ENCODE measurements around the gene U2AF1L4.

The U2AF1L4 gene

DNA sequence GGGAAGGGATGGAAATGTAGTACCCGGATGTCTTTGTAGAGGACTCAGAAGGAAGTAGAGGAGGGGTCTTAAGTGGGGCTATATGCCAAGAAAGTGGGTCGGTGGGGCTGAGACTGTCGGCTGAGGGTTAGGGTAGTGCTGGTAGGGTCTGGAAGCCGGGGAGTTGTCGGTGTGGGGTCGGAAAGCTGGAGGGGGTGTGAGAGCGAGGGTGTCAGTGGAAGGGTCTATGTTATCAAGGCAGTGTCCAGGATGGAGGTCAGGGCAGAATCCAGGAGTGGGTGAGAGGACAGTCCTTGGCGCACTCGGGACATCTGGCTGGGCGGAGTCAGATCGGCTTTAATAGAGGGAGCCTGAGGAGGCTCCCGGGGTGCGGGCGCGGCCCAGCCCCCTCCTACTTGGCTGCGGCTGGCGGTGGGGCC is 9.9 kb upstream of the U2AF1L4 start:
- Histone ChIP-seq H4K20me1 (ENCODE audit: insufficient read depth, low read length) (peaks cover 3% of the 10 kb centered on the region), H3K9ac (ENCODE audit: low read length) (no peak overlapping the region), H2AFZ (ENCODE audit: low read depth, low read length) (no peak overlapping the region), H3K27ac (ENCODE audit: low read length) (no peak overlapping the region), H3K4me2 (ENCODE audit: low read length) (no peak overlapping the region), H3K4me1 (ENCODE audit: low read length) (peaks cover 13% of the 10 kb centered on the region), H3K79me2 (ENCODE audit: low read length) (peaks cover 18% of the 10 kb centered on the region), H3K4me3 (ENCODE audit: low read length) (no peak overlapping the region), H3K9me3 (ENCODE audit: insufficient read depth, low read length) (no peaks in the 10 kb centered on the region), H3K27me3 (ENCODE audit: low read depth, low read length) (no peaks in the 10 kb centered on the region), H3K36me3 (replicated peaks; ENCODE audit: low read depth, low read length) (peaks cover 5% of the 10 kb centered on the region)
- no peak for TF ChIP-seq EZH2phosphoT487 (IDR thresholded peaks at IDR 0.05; ENCODE audit: low read depth)
- TF ChIP-seq, protein P1, sequence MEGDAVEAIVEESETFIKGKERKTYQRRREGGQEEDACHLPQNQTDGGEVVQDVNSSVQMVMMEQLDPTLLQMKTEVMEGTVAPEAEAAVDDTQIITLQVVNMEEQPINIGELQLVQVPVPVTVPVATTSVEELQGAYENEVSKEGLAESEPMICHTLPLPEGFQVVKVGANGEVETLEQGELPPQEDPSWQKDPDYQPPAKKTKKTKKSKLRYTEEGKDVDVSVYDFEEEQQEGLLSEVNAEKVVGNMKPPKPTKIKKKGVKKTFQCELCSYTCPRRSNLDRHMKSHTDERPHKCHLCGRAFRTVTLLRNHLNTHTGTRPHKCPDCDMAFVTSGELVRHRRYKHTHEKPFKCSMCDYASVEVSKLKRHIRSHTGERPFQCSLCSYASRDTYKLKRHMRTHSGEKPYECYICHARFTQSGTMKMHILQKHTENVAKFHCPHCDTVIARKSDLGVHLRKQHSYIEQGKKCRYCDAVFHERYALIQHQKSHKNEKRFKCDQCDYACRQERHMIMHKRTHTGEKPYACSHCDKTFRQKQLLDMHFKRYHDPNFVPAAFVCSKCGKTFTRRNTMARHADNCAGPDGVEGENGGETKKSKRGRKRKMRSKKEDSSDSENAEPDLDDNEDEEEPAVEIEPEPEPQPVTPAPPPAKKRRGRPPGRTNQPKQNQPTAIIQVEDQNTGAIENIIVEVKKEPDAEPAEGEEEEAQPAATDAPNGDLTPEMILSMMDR (IDR thresholded peaks at IDR 0.05; ENCODE audit: low read depth, low read length): no peak

DNA sequence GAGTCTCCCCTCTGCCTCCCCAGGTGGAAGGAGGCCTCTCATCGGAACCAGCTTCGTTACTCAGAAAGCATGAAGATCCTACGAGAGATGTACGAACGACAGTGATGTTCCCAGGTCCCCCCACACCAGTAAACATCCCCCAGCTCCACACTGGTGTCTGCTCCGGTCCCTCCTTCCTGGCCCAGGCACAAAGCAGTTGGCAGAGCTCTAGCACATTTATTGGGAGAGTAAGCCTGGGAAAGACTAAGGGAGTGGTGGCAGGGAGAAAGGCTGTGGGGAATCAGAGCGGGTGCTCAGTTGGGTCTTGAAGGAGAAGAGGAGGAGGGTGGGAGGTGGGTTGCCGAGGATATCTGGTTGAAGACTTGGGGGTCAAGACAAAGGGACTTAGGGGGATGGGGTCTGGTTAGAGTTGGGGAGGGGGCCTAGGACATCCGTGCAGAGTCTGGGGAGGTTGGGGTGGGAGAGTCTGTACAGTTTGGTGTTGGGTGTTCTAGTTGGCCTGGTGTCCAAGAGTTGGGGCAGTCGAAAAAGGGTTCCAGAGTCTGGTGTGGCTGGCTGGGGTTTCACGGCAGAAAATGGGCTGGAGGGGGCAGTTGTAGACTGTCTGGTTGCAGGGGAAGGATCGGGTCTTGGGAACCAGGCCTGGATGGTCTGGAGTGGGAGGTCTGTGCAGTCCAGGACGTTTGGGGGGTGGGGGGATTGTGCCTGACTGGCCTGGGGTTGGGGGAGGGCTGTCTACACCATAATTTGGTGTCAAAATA is 9.3 kb upstream of the U2AF1L4 start:
- H4K20me1 ChIP-seq (ENCODE audit: insufficient read depth, low read length): peaks cover 3% of the 10 kb centered on the region; the same call in 1 of the 2 replicates
- H3K4me3 ChIP-seq (ENCODE audit: low read length): no peak overlapping the region
- no peak overlapping the region for H3K27ac ChIP-seq (ENCODE audit: low read length)
- no peaks in the 10 kb centered on the region for H3K27me3 ChIP-seq (ENCODE audit: low read depth, low read length)
- no peak overlapping the region for H3K9ac ChIP-seq (ENCODE audit: low read length)
- no peak overlapping the region for H2AFZ ChIP-seq (ENCODE audit: low read depth, low read length)
- no peaks in the 10 kb centered on the region for H3K9me3 ChIP-seq (ENCODE audit: insufficient read depth, low read length)
- peaks cover under 1% of the 10 kb centered on the region for H3K36me3 ChIP-seq (replicated peaks; ENCODE audit: low read depth, low read length)
- H3K4me1 ChIP-seq (ENCODE audit: low read length): peaks cover 13% of the 10 kb centered on the region
- TF ChIP-seq EZH2phosphoT487 (IDR thresholded peaks at IDR 0.05; ENCODE audit: low read depth): no peak
- TF ChIP-seq, protein P1 (IDR thresholded peaks at IDR 0.05; ENCODE audit: low read depth, low read length): no peak
- no peak overlapping the region for H3K4me2 ChIP-seq (ENCODE audit: low read length)
- peaks cover 14% of the 10 kb centered on the region for H3K79me2 ChIP-seq (ENCODE audit: low read length)

GRCh38 chr19:35753634-35754369 is 8.6 kb upstream of the U2AF1L4 start:
- Histone ChIP-seq H3K79me2 (ENCODE audit: low read length) (peaks cover 6% of the 10 kb centered on the region), H3K27ac (ENCODE audit: low read length) (no peak overlapping the region), H3K36me3 (replicated peaks; ENCODE audit: low read depth, low read length) (no peaks in the 10 kb centered on the region), H3K27me3 (ENCODE audit: low read depth, low read length) (no peaks in the 10 kb centered on the region), H3K4me2 (ENCODE audit: low read length) (no peak overlapping the region), H4K20me1 (ENCODE audit: insufficient read depth, low read length) (peaks cover 1% of the 10 kb centered on the region; the same call in 1 of the 2 replicates), H3K9me3 (ENCODE audit: insufficient read depth, low read length) (no peaks in the 10 kb centered on the region), H2AFZ (ENCODE audit: low read depth, low read length) (no peak overlapping the region), H3K4me1 (ENCODE audit: low read length) (peaks cover 11% of the 10 kb centered on the region), H3K9ac (ENCODE audit: low read length) (no peak overlapping the region), H3K4me3 (ENCODE audit: low read length) (no peak overlapping the region)
- no peak for TF ChIP-seq EZH2phosphoT487 (IDR thresholded peaks at IDR 0.05; ENCODE audit: low read depth)
- TF ChIP-seq, protein P1 (IDR thresholded peaks at IDR 0.05; ENCODE audit: low read depth, low read length): no peak

GRCh38 chr19:35752746-35753350 is 7.6 kb upstream of the U2AF1L4 start:
- H3K4me2 ChIP-seq (ENCODE audit: low read length): no peak overlapping the region
- no peaks in the 10 kb centered on the region for H3K27me3 ChIP-seq (ENCODE audit: low read depth, low read length)
- no peaks in the 10 kb centered on the region for H3K9me3 ChIP-seq (ENCODE audit: insufficient read depth, low read length)
- no peak overlapping the region for H3K9ac ChIP-seq (ENCODE audit: low read length)
- TF ChIP-seq EZH2phosphoT487 (IDR thresholded peaks at IDR 0.05; ENCODE audit: low read depth): no peak
- TF ChIP-seq, protein P1 (IDR thresholded peaks at IDR 0.05; ENCODE audit: low read depth, low read length): no peak
- peaks cover 12% of the 10 kb centered on the region for H3K4me1 ChIP-seq (ENCODE audit: low read length)
- no peak overlapping the region for H3K4me3 ChIP-seq (ENCODE audit: low read length)
- no peak overlapping the region for H2AFZ ChIP-seq (ENCODE audit: low read depth, low read length)
- H4K20me1 ChIP-seq (ENCODE audit: insufficient read depth, low read length): no peaks in the 10 kb centered on the region
- H3K27ac ChIP-seq (ENCODE audit: low read length): no peak overlapping the region
- H3K36me3 ChIP-seq (replicated peaks; ENCODE audit: low read depth, low read length): no peaks in the 10 kb centered on the region
- H3K79me2 ChIP-seq (ENCODE audit: low read length): 0 out of 2 replicates have a peak, but pooled peaks cover 3% of the 10 kb centered on the region

Measured in OCI-LY3 (cell line).